ENCODE data around the gene CASP10. TPM values are rescaled to one million over a fixed set of nuclear protein-coding genes. Genes with fewer than 3 reads are reported as not detected.

The CASP10 gene
- total RNA-seq, 1 donor from 2014 or later: 3.6 TPM

- Mint-ChIP-seq H3K27me3 (no peaks in the 10 kb centered on the region), H3K36me3 (no peaks in the 10 kb centered on the region), H3K4me1 (ENCODE audit: unreplicated experiment) (peaks cover 20% of the 10 kb centered on the region), H3K9me3 (no peaks in the 10 kb centered on the region), H3K4me3 (no peak overlapping the region), H3K27ac (no peak overlapping the region)
- no peak for TF ChIP-seq CTCF (conservative IDR thresholded peaks at IDR 0.05)
- no peak for DNase-seq (ENCODE audit: extremely low spot score, unreplicated experiment)
Measured at GRCh38 chr2:201262718-201263117, 79.8 kb downstream of the CASP10 start.

GRCh38 chr2:201263779-201264178 is 80.8 kb downstream of the CASP10 start:
- no peaks in the 10 kb centered on the region for H3K27me3 Mint-ChIP-seq
- TF ChIP-seq CTCF (conservative IDR thresholded peaks at IDR 0.05): no peak
- DNase-seq (ENCODE audit: extremely low spot score, unreplicated experiment): no peak
- H3K4me1 Mint-ChIP-seq (ENCODE audit: unreplicated experiment): peaks cover 10% of the 10 kb centered on the region
- H3K4me3 Mint-ChIP-seq: no peak overlapping the region
- no peak overlapping the region for H3K27ac Mint-ChIP-seq
- H3K9me3 Mint-ChIP-seq: no peaks in the 10 kb centered on the region
- no peaks in the 10 kb centered on the region for H3K36me3 Mint-ChIP-seq

- peaks cover 8% of the 10 kb centered on the region for H3K4me1 Mint-ChIP-seq (ENCODE audit: unreplicated experiment)
- no peak for DNase-seq (ENCODE audit: extremely low spot score, unreplicated experiment)
- no peak overlapping the region for H3K27ac Mint-ChIP-seq
- no peak for TF ChIP-seq CTCF (conservative IDR thresholded peaks at IDR 0.05)
- no peak overlapping the region for H3K4me3 Mint-ChIP-seq
- no peaks in the 10 kb centered on the region for H3K9me3 Mint-ChIP-seq
- no peaks in the 10 kb centered on the region for H3K36me3 Mint-ChIP-seq
- H3K27me3 Mint-ChIP-seq: no peaks in the 10 kb centered on the region
Measured at GRCh38 chr2:201264472-201265173, 81.7 kb downstream of the CASP10 start.

- no peak overlapping the region for H3K4me3 Mint-ChIP-seq
- no peak for DNase-seq (ENCODE audit: extremely low spot score, unreplicated experiment)
- no peak for TF ChIP-seq CTCF (conservative IDR thresholded peaks at IDR 0.05)
- no peaks in the 10 kb centered on the region for H3K27me3 Mint-ChIP-seq
- no peaks in the 10 kb centered on the region for H3K9me3 Mint-ChIP-seq
- H3K4me1 Mint-ChIP-seq (ENCODE audit: unreplicated experiment): peaks cover 8% of the 10 kb centered on the region
- no peaks in the 10 kb centered on the region for H3K36me3 Mint-ChIP-seq
- no peak overlapping the region for H3K27ac Mint-ChIP-seq
Measured at GRCh38 chr2:201266629-201267028, 83.7 kb downstream of the CASP10 start.

GRCh38 chr2:201267278-201268030 is 84.5 kb downstream of the CASP10 start:
- Mint-ChIP-seq H3K27ac (no peak overlapping the region), H3K36me3 (no peaks in the 10 kb centered on the region), H3K27me3 (no peaks in the 10 kb centered on the region), H3K4me1 (ENCODE audit: unreplicated experiment) (peaks cover 8% of the 10 kb centered on the region), H3K4me3 (no peak overlapping the region), H3K9me3 (no peaks in the 10 kb centered on the region)
- no peak for TF ChIP-seq CTCF (conservative IDR thresholded peaks at IDR 0.05)
- DNase-seq (ENCODE audit: extremely low spot score, unreplicated experiment): no peak
